Adrenal gland (tissue), 12 donors: ENCODE results near the gene TRPV4. TPM values are rescaled to one million over a fixed set of nuclear protein-coding genes. Genes with fewer than 3 reads are reported as not detected.
A peak's percentile ranks its signal among the peaks of the same experiment; 100 is the strongest.

Experiments
- DNase-seq, 7 donors: peaks; one replicate each; pipeline ENCODE4 v3.0.0-alpha.2; 2019 to 2020
- H3K27ac ChIP-seq, 5 donors: fragments of 200-600 bp; sonication (generic) in 4 of 5; 1 replicate in 3 of 5; 2 replicates in 2 of 5; pipeline versions ENCODE4 v1.5.1 to v1.8.0; 2016 to 2020; ENCODE audit warnings: mild to moderate bottlenecking in 1 of 5
- H3K27me3 ChIP-seq: fragments of 200-600 bp; 2 replicates; pipeline ENCODE4 v1.8.0; 2021
- H3K36me3 ChIP-seq, 2 donors: fragments of 200-600 bp; replicated peaks in 1 of 2; 1 replicate in 1 of 2; 2 replicates in 1 of 2; pipeline versions ENCODE4 v1.5.1 to v1.8.0; 2018 to 2022
- H3K4me1 ChIP-seq, 2 donors: fragments of 200-600 bp; replicated peaks in 1 of 2; 1 replicate in 1 of 2; 2 replicates in 1 of 2; pipeline versions ENCODE4 v1.5.1 to v1.8.0; 2018 to 2021
- H3K4me3 ChIP-seq, 4 donors: fragments of 200-600 bp; sonication (generic) in 3 of 4; one replicate each; pipeline ENCODE4 v1.5.1; 2016 to 2018
- H3K9me3 ChIP-seq, 3 donors: fragments of 200-600 bp; sonication (generic) in 1 of 3; replicated peaks in 1 of 3; 1 replicate in 2 of 3; 2 replicates in 1 of 3; pipeline versions ENCODE4 v1.5.1 to v1.8.0; 2016 to 2021
- CTCF ChIP-seq, 6 experiments: fragments of 450-650 bp in 4 of 6; fragments of 200-600 bp in 2 of 6; sonication (generic) in 1 of 6; IDR thresholded peaks; 1 replicate in 5 of 6; 2 replicates in 1 of 6; pipeline versions ENCODE4 v1.5.1 to v1.8.0; 2016 to 2021; ENCODE audit warnings: antibody characterized with exemption in 6 of 6, mild to moderate bottlenecking in 2 of 6, moderate library complexity in 1 of 6
- POLR2A ChIP-seq, 2 donors: fragments of 450-650 bp; IDR thresholded peaks; one replicate each; pipeline ENCODE4 v1.6.1; 2017; ENCODE audit warnings: antibody characterized with exemption in 2 of 2, mild to moderate bottlenecking in 2 of 2, moderate library complexity in 1 of 2
- WGBS, 4 donors: extraction: QIAGEN DNeasy Blood & Tissue Kit in 2 of 4; methylation state at CpG; one replicate each; pipeline versions ENCODE4 v1.1.5 to v1.1.7; 2013 to 2017; 5-methylcytosine and 5-hydroxymethylcytosine counted together
- intact Hi-C, 2 donors: fragments of 100-400 bp; cut with DNase I; formaldehyde crosslinking; loops; one replicate each; pipeline versions ENCODE4 v1.14.1 to v1.15.0; 2022 to 2023
- polyA plus RNA-seq, 3 donors: library from polyadenylated mRNA; stranded (reverse); fragments of 200-250 nt in 2 of 3; fragments of 350-450 nt in 1 of 3; fragmentation: Illumina TruSeq in 1 of 3; extraction: RNeasy Lipid Tissue Mini Kit (QIAGEN cat#74804) in 1 of 3; gene quantifications; one replicate each; pipeline ENCODE4 v1.2.3, GENCODE V29; 2013 to 2014
- total RNA-seq, 9 donors: library from RNA; depleted of rRNA in 4 of 9; stranded (reverse); fragments of >200 nt in 4 of 9; fragments of 120-200 nt in 1 of 9; fragmentation: NEBNext Ultra II Directional in 1 of 9; extraction: Animal tissue kit (Norgen Biotek cat#: 25700) in 1 of 9; gene quantifications; one replicate each; pipeline versions ENCODE4 v1.1.0 to v1.2.4, GENCODE V29; 2013 to 2023
- donor health status: healthy with polysubstance abuse.
- donor health status: Bipolar disorder and iron deficiency.
- donor health status: DM: yes; HTN: yes; CAD: no.
- donor health status: DM: no; HTN: no; CAD: no.
- donor health status: DM: no; HTN: no; CAD: no.
- donor health status: DM: yes; HTN: yes; CAD: no.

TRPV4 gene
- total and polyA plus RNA-seq, 12 donors = 0.30 to 5.9 (median 1.4) TPM

GRCh38 chr12:109760031-109760929 lies 72.9 kb downstream of the TRPV4 start:
- 43 to 52% (median 46%) methylated on average over 17 to 18 of the region's 18 CpGs for WGBS, 4 donors
- TF ChIP-seq POLR2A (IDR thresholded peaks at IDR 0.05) = no peak
- no peak for TF ChIP-seq CTCF (IDR thresholded peaks at IDR 0.05)

GRCh38 chr12:109759595-109759994 lies 73.6 kb downstream of the TRPV4 start:
- Histone ChIP-seq H3K9me3 (peaks cover 0 to 15% (median 0%) of the 10 kb centered on the region in 3 donors), H3K27me3 (no peaks in the 10 kb centered on the region), H3K36me3 (no peaks in the 10 kb centered on the region), H3K27ac (peak overlapping the region in 3 of 5 donors; percentile 11 to 81 (median 67)), H3K4me1 (peaks cover 26 to 33% of the 10 kb centered on the region in 2 donors), H3K4me3 (no peak overlapping the region)
- peak; percentile 26 to 69 (median 55) for DNase-seq
- intact Hi-C loops = no loop called here
- 41 to 59% (median 50%) methylated on average over 7 to 13 of the region's 13 CpGs for WGBS, 4 donors
- TF ChIP-seq CTCF (IDR thresholded peaks at IDR 0.05) (no peak), POLR2A (IDR thresholded peaks at IDR 0.05) (no peak)

More at GRCh38 chr12:109760031-109760929, 72.9 kb downstream of the TRPV4 start:
- peaks cover 26 to 31% of the 10 kb centered on the region in 2 donors for H3K4me1 ChIP-seq
- no peaks in the 10 kb centered on the region for H3K27me3 ChIP-seq
- DNase-seq = peak; percentile 56 to 90 (median 84)
- no peak overlapping the region for H3K4me3 ChIP-seq
- peak overlapping the region in 3 of 5 donors; percentile 52 to 81 (median 67) for H3K27ac ChIP-seq
- H3K36me3 ChIP-seq = no peaks in the 10 kb centered on the region
- intact Hi-C loops = no loop called here
- peaks cover 0 to 15% (median 0%) of the 10 kb centered on the region in 3 donors for H3K9me3 ChIP-seq

GRCh38 chr12:109758426-109759420 lies 74.5 kb downstream of the TRPV4 start:
- Histone ChIP-seq H3K27me3 (no peaks in the 10 kb centered on the region), H3K36me3 (no peaks in the 10 kb centered on the region), H3K9me3 (peaks cover 0 to 15% (median 0%) of the 10 kb centered on the region in 3 donors), H3K4me1 (peaks cover 26 to 42% of the 10 kb centered on the region in 2 donors), H3K4me3 (no peak overlapping the region), H3K27ac (peak overlapping the region in 1 of 5 donors; percentile 67)
- TF ChIP-seq CTCF (IDR thresholded peaks at IDR 0.05) (no peak), POLR2A (IDR thresholded peaks at IDR 0.05) (no peak)
- WGBS, 4 donors = 79 to 89% (median 81%) methylated on average over 7 to 15 of the region's 15 CpGs
- peak in 6 of 7 donors; percentile 8 to 52 (median 18) for DNase-seq
- intact Hi-C loops = no loop called here
